ENCODE measurements around the gene EFNB1.
A peak's percentile ranks its signal among the peaks of the same experiment; 100 is the strongest.
"Not testable (repeated sequence)": the region's sequence is repeated elsewhere in the genome, so short reads cannot be mapped to it uniquely, and the experiment has no call there.

The EFNB1 gene

GRCh38 chrX:68828740-68829581, at the start of gene EFNB1:
EFNB1 (plus strand) TSS chrX:68829021; CDS start chrX:68829777, 756 bp downstream.
- DNase-seq = peak; percentile 27

DNA sequence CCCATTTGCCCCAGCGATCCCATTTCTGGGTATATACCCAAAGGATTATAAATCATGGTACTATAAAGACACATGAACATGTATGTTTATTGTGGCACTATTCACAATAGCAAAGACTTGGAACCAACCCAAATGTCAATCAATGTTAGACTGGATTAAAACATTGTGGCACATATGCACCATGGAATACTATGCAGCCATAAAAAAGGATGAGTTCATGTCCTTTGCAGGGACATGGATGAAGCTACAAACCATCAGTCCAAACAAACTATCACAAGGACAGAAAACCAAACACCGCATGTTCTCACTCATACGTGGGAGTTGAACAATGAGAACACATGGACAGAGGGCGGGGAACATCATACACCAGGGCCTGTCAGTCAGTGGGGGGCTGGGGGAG, 47.5 kb upstream of the EFNB1 start:
- DNase-seq = not testable (repeated sequence)

DNA sequence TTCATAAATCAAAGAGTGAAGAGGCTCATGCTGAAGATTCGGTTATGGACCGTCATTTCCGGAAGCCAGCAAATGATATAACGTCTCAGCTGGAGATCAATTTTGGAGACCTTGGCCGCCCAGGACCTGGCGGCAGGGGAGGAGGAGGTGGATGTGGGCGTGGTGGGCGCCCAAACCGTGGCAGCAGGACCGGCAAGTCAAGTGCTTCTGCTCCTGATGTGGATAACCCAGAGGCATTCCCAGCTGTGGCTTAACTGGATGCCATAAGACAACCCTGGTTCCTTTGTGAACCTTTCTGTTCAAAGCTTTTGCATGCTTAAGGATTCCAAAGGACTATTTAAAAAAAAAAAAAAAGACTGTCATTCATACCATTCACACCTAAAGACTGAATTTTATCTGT, 44.0 kb upstream of the EFNB1 start:
- no peak for DNase-seq

- not testable (repeated sequence) for DNase-seq
These were observed 42.2 kb upstream of the EFNB1 start for GRCh38 chrX:68786581-68786980.

- DNase-seq = no peak
These were observed 38.9 kb upstream of the EFNB1 start for GRCh38 chrX:68789966-68790365.

DNA sequence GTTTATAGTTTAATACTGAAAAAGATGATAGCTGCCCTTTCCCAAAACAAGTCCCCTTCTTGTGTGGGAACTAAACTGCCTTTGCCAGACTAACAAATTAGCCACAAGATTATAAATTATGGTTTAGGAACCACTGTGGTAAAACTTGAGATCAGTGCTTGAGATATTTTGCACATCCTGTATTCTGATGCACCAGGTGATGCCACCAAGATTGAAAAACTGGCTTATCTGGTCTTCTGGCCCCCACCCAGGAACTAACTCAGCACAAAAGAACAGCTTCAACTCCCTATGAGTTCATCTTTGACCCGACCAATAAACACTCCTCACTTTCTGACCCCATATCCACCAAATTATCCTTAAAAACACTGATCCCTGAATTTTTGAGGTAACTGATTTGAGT, 36.7 kb upstream of the EFNB1 start:
- DNase-seq = no peak

GRCh38 chrX:68794461-68794860, 34.4 kb upstream of the EFNB1 start:
- no peak for DNase-seq

GRCh38 chrX:68795741-68796140, 33.1 kb upstream of the EFNB1 start:
- DNase-seq = no peak

GRCh38 chrX:68798400-68798799, 30.4 kb upstream of the EFNB1 start:
- DNase-seq = not testable (repeated sequence)

- no peak for DNase-seq
These were observed 27.0 kb upstream of the EFNB1 start for GRCh38 chrX:68801737-68802290.

DNA sequence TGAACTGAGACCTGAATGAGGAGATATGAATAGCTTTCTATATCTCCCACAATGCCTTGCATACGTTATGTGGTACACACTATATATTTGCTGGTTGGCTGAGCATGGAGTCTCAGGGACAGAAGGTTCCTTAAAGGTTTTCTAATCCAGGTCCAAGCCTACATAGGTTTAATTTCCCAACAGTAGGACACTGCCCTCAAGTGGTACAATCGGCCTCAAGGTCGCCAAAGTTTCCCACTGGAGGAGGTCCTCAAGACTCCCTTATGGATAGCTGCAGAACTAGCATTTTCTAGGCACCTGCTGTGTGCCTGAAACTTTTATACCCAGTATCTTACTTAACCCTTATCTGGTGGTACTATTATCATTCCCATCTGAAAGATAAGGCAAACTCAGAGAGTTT, 21.0 kb upstream of the EFNB1 start:
- no peak for DNase-seq

DNA sequence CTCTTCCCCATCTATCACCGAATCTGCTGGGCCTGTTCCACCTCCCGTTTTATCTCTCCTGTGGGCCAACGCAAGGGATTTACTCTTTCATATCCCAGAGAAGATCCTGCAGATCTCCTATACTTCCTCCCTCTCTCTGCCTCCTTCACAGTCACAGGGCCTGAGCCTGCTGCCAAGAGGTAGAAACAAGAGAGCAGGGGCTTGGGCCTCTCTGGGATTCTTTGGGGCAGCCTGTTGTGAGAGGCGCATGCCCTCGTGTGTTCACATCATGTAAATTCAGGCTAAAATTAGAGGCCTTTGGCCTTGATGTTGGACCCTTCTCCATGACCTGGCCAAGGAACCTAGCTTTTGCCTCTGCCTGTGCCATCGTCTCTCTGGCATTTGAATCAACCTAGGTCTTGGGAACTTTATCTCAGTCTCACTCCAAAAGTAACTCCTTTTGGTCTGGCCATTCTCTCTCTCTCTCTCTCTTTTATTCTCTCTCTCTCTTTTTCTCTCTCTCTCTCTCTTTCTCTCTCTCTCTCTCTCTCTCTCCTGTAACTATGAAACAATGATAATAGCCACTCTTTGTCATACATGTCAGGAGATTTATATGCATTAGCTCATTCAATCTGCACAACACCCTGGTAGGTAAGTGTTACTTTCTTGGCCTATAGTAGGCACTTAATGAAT, 20.0 kb upstream of the EFNB1 start:
- no peak for DNase-seq

DNA sequence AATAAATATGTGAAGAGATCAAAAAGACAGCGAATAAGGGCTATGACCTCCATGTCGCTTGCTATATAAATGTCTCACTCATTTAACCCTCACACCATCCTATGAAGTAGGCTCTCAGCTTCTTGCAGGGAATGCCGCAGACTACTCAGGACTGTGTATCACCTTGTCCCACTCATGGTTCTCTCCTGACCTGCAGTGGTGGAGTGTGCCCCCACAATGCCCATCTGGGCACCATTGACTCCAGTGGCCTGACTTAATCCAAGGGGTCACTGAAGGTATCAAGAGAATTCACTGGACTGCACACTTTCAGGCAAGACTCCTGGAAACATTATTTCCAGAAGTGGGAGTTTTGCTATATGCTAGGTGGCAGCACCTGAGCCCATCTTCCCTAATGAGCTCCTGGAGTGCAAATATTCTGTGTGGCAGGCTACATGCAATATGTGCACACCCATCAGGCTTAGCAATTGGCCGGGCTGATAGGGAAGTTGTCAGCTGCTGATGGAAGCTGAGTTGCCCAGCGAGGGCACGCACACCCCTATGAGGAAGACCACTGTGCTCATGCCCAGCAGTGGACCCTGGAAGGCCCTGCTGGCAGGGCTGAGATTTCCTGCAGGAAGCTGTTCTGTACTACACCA, 8.2 kb upstream of the EFNB1 start:
- no peak for DNase-seq

DNA sequence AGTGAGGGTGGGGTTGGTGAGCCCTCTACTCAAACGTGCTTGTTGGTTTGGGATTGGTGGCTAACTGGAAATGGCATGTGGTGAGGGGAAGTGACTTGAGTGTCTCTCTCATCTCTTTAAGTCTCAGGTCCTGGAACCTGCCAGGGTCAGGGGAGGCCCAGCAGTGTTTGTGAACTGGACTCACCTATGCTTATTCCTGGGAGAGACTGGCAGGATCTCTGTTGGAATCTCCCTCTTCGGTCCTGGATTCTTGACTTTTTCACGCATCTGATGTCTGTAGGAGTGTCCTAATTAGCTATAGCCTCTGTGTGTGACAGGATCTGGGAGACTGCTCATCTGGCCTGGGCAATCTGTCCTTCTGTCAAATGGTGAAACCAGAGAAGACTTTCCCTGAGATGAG, 7.2 kb upstream of the EFNB1 start:
- no peak for DNase-seq

- DNase-seq = no peak
These were observed 6.0 kb upstream of the EFNB1 start for GRCh38 chrX:68822641-68823410.

GRCh38 chrX:68823413-68824151, 5.2 kb upstream of the EFNB1 start:
- no peak for DNase-seq

GRCh38 chrX:68824152-68824433, 4.7 kb upstream of the EFNB1 start:
- DNase-seq = no peak

DNA sequence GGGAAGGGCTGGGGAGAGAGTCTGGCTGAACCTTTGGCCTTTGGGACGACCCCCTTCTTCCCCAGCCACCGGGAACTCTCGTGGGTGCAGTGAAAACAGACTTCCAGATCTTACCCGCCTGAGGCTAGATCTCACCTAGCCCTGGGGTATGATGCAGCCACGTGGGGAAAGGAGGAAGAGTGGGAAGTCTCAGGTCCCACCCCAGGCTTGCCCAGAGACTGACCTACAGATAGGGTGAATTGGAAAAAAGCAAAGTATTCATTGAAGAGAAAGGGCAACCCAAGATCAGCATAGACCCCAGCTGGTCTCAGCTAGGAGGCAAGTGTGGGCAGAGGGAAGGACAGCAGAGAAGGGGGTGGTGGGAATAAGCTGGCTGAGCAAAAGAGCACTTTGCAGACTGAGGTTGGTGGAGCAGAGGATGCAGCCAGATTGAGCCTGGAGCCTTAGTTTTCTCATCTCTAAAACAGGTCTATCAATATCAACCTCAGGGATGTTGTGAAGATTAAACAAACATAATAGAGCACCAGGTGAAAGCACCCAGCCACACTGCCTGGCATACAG, 4.2 kb upstream of the EFNB1 start:
- DNase-seq = no peak

DNA sequence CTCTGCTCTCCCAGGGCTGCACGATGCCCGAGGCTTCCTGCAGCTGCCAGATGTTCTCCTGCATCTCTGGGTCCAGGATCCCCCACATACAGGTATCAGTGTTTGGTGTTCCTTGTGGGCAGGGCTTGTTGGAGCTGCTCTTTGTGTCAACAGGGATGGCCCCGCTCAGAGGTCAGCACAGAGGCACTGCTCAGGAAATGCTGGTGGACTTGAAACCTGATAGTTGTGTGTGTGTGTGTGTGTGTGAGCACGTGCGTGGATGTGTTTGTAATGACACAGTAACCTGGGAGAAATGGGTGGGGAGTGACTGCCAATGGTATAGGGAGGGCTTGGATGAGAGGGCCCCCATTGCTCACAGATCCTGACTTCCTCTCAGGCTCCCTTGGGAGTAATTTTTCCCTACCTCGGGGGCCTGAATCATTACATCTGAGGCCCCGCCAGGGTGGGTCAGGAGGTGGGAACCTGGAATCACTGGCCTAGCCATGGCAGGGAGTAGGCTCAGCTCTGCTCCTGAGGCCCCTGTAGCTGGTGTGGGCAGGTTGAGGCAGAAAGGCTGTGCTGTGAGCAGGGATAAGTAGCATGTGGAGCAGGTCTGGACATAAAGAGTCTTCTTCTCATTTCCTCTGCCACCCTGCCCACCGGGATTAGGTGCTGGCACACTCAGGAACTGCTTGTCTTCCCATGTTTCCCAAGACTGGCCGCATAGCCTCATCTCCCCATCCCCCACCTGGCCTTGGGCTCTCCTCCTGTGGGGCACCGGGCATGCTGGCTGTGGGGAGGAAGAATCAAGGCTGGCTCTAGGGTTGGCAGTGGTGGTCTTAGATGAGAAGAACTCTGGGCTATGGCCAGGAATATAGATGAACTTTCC, 2.5 kb upstream of the EFNB1 start:
- DNase-seq = no peak

GRCh38 chrX:68827256-68827655, 1.6 kb upstream of the EFNB1 start:
- DNase-seq = no peak

Measured in cortex of kidney (tissue), 1 donor.